GM12875 (cell line): ENCODE data around the gene TDRD9.

Experiments used
- H3K4me3 ChIP-seq: one replicate; pipeline ENCODE4 v1.5.1; 2011; ENCODE audit warnings: low read depth, low read length, control low read depth
- TF ChIP-seq, protein P1 (sequence below): IDR thresholded peaks from 2 replicates; pipeline ENCODE4 v1.5.1; 2011; ENCODE audit warnings: low read depth, mild to moderate bottlenecking, control low read depth, inconsistent platforms, low read length, moderate library complexity, borderline replicate concordance; ENCODE audit not compliant: insufficient read depth

TDRD9 gene

DNA sequence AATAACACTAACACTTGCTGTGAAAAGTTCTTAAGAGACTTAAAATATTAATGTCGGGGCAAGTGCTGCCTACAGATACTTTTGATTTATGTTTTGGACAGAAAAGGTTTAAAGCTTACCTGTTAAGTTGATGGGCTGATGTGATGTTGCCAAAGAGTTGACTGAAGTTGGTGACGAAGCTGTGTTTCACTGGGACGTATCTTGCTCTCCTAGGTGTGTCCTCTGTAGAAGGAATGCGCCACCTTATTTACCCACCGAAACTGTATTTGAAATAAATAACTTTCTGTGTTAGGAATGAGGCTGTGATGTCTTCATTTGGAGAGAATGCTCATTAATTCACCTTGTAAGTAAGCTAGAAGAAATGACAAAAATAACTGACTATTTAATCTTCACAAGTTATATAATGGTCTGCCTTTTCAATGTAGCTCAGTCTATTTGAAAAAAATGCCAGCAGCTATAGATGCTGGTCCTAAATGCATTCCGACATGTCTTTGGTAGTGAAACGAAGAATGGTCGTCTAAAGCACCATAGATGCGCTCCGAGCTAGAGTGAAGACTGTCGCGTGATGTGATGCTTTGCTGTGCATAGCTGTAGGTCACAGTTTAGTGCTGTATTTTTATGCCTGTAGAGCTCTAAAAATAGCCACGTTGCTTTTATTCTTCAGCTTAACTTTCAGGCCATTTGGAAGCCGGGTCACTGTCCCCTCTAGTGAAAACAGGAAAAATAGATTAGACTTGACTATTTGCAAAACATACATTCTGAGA is 13.9 kb downstream of the TDRD9 start, which contains the start of gene RD3L:
TSS of gene RD3L (minus strand) at position 557 of the 764 bp plus-strand sequence. CDS start 834 bp downstream, outside the sequence.
- no peak within 1 kb of the TSS for H3K4me3 ChIP-seq
- TF ChIP-seq, protein P1, sequence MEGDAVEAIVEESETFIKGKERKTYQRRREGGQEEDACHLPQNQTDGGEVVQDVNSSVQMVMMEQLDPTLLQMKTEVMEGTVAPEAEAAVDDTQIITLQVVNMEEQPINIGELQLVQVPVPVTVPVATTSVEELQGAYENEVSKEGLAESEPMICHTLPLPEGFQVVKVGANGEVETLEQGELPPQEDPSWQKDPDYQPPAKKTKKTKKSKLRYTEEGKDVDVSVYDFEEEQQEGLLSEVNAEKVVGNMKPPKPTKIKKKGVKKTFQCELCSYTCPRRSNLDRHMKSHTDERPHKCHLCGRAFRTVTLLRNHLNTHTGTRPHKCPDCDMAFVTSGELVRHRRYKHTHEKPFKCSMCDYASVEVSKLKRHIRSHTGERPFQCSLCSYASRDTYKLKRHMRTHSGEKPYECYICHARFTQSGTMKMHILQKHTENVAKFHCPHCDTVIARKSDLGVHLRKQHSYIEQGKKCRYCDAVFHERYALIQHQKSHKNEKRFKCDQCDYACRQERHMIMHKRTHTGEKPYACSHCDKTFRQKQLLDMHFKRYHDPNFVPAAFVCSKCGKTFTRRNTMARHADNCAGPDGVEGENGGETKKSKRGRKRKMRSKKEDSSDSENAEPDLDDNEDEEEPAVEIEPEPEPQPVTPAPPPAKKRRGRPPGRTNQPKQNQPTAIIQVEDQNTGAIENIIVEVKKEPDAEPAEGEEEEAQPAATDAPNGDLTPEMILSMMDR, result no peak

DNA sequence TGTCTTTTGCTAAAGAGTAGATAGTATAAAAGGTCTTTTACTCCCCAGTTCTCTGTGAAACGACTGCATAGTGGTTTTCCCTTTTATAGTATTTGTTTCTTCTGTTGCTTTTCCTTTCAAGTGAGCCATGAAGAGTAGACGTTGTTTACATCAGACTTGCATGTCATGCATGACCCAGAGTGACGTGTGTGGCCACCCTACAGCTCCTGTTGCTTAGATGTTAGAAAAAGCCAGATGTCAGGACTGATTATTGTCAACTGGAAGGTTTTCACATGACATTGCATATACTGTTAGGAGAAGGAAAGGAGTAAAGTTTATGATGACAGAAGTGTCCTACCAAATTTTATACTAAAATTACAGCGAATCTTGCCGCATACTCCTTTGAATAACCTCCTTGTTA is 15.4 kb downstream of the TDRD9 start:
- TF ChIP-seq, protein P1, result no peak
- no peak overlapping the region for H3K4me3 ChIP-seq

DNA sequence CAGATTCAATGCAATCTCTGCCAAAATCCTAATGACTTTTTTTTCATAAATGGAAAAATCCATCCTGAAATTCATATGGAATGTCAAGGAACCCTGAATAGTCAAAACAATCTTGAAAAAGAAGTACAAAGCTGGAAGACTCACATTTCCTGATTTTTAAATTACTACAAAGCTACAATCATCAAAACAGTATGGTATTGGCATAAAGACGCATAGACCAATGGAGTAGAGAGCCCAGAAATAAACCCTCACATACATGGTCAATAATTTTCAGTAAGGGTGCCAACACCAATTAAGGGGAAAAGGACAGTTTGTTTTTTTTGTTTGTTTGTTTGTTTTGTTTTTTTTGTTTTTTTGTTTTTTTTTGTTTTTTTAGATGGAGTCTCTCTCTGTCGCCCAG is 18.7 kb downstream of the TDRD9 start:
- H3K4me3 ChIP-seq, result no peak overlapping the region
- TF ChIP-seq, protein P1, result no peak

DNA sequence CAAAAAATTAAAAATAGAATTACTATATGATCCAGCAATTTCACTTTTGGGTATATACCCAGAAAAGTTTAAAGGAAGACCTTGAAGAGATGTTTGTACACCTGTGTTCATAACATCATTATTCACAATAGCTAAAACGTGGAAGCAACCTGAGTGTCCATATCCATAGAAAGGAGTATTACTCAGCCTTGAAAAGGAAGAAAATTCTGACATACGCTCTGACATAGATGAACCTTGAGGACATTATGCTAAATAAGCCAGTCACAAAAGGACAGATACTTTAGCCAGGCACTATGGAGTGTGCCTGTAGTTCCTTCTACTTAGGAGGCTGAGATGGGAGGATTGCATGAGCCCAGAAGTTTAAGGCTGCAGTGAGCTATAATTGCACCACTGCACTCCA is 20.2 kb downstream of the TDRD9 start:
- TF ChIP-seq, protein P1, result no peak

DNA sequence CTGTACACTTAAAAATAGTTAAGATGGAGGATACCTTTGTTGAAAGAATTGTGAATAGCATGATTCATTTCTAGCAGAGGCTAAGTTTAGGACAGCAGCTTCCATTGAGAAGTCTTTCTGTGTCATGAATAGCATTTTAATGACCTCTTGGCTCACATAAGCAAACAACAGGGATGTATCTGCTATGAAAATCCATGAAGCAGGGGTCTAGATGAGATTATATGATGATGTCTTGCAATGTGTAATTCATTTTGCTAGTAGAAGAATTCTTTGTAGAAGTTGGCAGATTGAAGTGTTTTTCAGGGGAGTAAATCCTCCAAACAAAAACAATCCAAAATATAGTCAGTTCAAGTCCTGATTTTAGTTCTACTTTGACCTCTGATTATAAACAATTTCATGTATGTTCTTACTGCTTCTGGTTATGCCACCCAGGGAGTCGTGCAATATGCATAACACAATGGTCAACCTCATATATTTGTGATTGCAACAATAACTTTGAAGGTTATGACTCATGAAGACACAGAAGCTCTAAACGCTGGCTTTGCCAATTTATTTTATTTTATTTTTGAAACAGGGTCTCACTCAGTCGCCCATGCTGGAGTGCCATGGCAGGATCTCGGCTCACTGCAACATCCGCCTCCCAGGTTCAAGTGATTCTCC is 21.0 kb downstream of the TDRD9 start:
- TF ChIP-seq, protein P1, result no peak
- H3K4me3 ChIP-seq, result no peak overlapping the region

More for the DNA sequence above, 20.2 kb downstream of the TDRD9 start:
- H3K4me3 ChIP-seq, result no peak overlapping the region

DNA sequence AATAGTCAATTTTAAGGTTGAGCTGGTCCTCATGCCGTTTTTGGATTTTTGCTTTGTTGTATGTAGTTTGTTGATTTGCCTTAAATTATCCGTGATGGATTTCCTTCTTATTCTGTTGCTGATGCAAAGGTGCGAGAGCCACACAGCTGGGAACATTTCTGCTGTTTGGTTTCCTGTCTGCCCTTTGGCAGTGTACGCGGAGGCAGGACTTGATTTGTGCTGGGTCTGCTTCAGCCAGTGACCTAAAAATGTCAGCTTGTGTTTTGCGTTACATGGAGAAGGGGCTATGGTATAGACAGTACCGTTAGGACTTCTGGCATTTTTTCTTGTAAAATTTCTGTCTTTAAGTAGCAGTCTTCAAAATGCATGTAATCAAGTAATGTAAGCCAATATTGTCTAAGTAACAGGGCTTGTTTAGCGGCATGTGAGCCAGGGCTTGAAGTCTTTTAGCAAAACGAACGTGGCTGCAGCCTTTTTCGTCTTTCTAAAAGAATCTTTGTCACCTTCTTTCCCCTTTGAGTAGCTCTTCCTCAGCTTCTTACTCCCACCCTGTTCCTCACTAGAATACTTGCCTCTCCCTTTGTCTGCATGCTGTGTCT is 32.3 kb downstream of the TDRD9 start:
- no peak overlapping the region for H3K4me3 ChIP-seq
- TF ChIP-seq, protein P1, result no peak
